ENCODE data around the gene PLXNA1. TPM values are rescaled to one million over a fixed set of nuclear protein-coding genes. Genes with fewer than 3 reads are reported as not detected.

Gene PLXNA1
- total RNA-seq, 1 experiment from 2014 or later = 30.3 TPM

GRCh38 chr3:126976906-126977305 lies 6.0 kb upstream of the PLXNA1 start:
- BruUV-seq (replicated peaks) = no TSS peak

More at GRCh38 chr3:126976906-126977305, 6.0 kb upstream of the PLXNA1 start:
- H3K4me3 ChIP-seq (replicated peaks in 1 of 2; ENCODE audit: low read depth in 1 of 2, low read length in 2 of 2) = no peak overlapping the region
- peaks cover under 1 to 4% of the 10 kb centered on the region in 2 experiments; a peak in 3 of 4 replicates for H3K4me1 ChIP-seq (ENCODE audit: control insufficient read depth in 1 of 2, insufficient read depth in 2 of 2, low read length in 2 of 2)
- no peak overlapping the region for H2AFZ ChIP-seq (ENCODE audit: low read depth, low read length, poor library complexity, severe bottlenecking)
- RAD21 ChIA-PET (ENCODE audit: low non-redundant PET in 1 of 2, low total read pairs in 2 of 2, uncharacterized antibody in 2 of 2, unreplicated experiment in 2 of 2) = no interaction called here
- no peaks in the 10 kb centered on the region for H4K20me1 ChIP-seq (ENCODE audit: insufficient read depth)
- DNase-seq (ENCODE audit: low read depth, low spot score) = no peak
- CTCF ChIA-PET = no interaction called here
- no peak for ATAC-seq
- intact Hi-C loops (cut with micrococcal nuclease) = no loop called here
- peaks cover 7 to 11% of the 10 kb centered on the region in 2 experiments; a peak in 3 of 4 replicates for H3K9me3 ChIP-seq (ENCODE audit: control insufficient read depth in 1 of 2, insufficient read depth in 1 of 2, low read depth in 1 of 2, low read length in 2 of 2)
- POLR2A ChIA-PET = no interaction called here
- no peak overlapping the region for H3K4me2 ChIP-seq (ENCODE audit: low read length)
- no peaks in the 10 kb centered on the region for H3K79me2 ChIP-seq (ENCODE audit: insufficient read depth, low read length)
- no peaks in the 10 kb centered on the region for H3K36me3 ChIP-seq (ENCODE audit: control insufficient read depth in 1 of 2, insufficient read depth in 2 of 2, low read length in 2 of 2)
- no peaks in the 10 kb centered on the region for H3K27me3 ChIP-seq (ENCODE audit: insufficient read depth, low read length)
- H3K9ac ChIP-seq (ENCODE audit: low read length) = no peak overlapping the region
- no peaks in the 10 kb centered on the region for H3K9me2 ChIP-seq (ENCODE audit: insufficient read depth)
- TF ChIP-seq REST (IDR thresholded peaks at IDR 0.05; ENCODE audit: low read depth) (no peak), CBX3 (IDR thresholded peaks at IDR 0.05; ENCODE audit: low read depth) (no peak), CEBPB (IDR thresholded peaks at IDR 0.05; ENCODE audit: low read depth) (no peak), EZH2 (IDR thresholded peaks at IDR 0.05) (no peak), ELF1 (IDR thresholded peaks at IDR 0.05; ENCODE audit: borderline replicate concordance, low read depth) (no peak), SIN3A (IDR thresholded peaks at IDR 0.05; ENCODE audit: low read depth) (no peak), SRF (IDR thresholded peaks at IDR 0.05; ENCODE audit: low read depth) (no peak), SP1 (IDR thresholded peaks at IDR 0.05; ENCODE audit: low read depth) (no peak), MAX (IDR thresholded peaks at IDR 0.05) (no peak), RAD21 (IDR thresholded peaks at IDR 0.05; ENCODE audit: low read depth) (no peak), CTCF (IDR thresholded peaks at IDR 0.05 in 2 of 3, conservative IDR thresholded peaks at IDR 0.05 in 1 of 3; ENCODE audit: borderline replicate concordance in 1 of 3, insufficient read depth in 1 of 3, low read depth in 2 of 3, low read length in 2 of 3) (no peak), EGR1 (IDR thresholded peaks at IDR 0.05; ENCODE audit: low read depth) (no peak), JUND (IDR thresholded peaks at IDR 0.05) (no peak), YY1 (IDR thresholded peaks at IDR 0.05; ENCODE audit: extremely low read depth, insufficient replicate concordance, low read depth, low read length) (no peak), ZBTB33 (IDR thresholded peaks at IDR 0.05; ENCODE audit: extremely low read depth, insufficient replicate concordance, low read length) (no peak), FOSL1 (IDR thresholded peaks at IDR 0.05; ENCODE audit: low read depth) (no peak), POLR2A (IDR thresholded peaks at IDR 0.05; ENCODE audit: borderline replicate concordance, extremely low read depth, insufficient read depth, insufficient read length) (no peak), TCF7L2 (IDR thresholded peaks at IDR 0.05; ENCODE audit: borderline replicate concordance, extremely low read depth, insufficient read depth, insufficient read length) (no peak), ZFX (IDR thresholded peaks at IDR 0.05) (no peak), POLR2AphosphoS5 (IDR thresholded peaks at IDR 0.05; ENCODE audit: low read depth, low read length) (no peak)
- H3K27ac ChIP-seq (ENCODE audit: low read depth, low read length) = no peak overlapping the region
